Measurements from ENCODE around the gene CFAP61.
A peak's percentile ranks its signal among the peaks of the same experiment; 100 is the strongest.

Gene CFAP61

GRCh38 chr20:20174089-20174835, 121.9 kb downstream of the CFAP61 start:
- no peak for DNase-seq

DNA sequence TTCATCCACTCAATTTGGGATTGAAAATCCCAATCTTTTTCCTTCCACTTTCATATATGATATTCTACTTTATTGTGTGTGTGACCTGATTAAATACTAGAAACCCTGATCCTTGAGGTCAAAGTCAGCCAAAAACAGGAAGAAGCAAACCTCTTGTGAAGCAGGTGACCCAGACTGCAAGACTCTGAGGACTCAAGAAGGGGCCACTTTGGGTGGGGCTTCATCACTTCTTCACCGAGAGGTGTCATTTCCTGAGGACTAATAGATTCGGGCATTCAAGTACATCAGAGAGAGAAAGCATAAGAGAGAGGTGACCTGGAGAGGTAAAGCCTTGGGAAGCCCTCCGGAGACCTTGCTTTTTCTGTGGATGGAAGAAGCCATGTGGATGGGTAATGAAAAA, 129.0 kb downstream of the CFAP61 start:
- no peak for DNase-seq

GRCh38 chr20:20184149-20184548, 131.8 kb downstream of the CFAP61 start:
- no peak for DNase-seq

GRCh38 chr20:20184706-20185105, 132.4 kb downstream of the CFAP61 start:
- DNase-seq, result no peak

DNA sequence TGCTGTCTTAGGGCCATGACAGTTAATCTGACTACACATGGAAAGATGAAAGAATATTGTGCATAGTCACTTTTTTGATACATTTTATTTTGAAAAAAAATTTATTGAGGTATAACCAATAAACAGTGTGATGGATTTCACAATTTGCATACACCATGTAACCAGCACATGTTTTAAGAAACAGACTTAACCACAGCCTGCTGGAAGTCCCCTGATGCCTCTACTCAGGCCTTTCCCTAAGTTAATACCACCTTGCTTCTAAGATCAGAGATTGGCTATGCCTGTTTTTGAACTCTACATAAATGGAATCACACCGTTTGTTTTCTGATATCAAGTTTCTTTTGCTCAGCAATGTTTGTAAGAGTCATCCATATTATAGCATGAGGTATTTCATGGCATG, 136.3 kb downstream of the CFAP61 start:
- DNase-seq, result no peak

DNA sequence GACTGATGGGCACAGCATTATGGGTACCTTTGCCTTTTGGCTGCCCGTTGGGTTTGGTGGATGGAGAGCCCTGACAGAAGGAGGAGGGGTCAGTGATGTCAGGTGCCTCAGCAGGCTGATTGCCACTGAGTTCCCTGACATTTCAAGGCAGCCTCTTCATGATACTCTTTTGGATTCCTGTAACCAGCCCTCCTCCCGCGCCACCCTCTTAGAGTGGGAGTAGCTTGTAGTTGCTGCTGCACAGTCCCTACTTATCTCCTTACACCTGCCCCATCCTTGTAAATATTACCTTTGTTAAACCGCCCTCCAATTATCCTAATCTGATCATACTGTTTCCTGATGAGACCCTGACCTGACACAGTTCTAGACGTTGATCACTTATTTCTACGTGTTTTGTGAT, 140.0 kb downstream of the CFAP61 start:
- peak; percentile 33 for DNase-seq

- DNase-seq, result no peak
Observed at GRCh38 chr20:20195021-20195705, 142.8 kb downstream of the CFAP61 start.

- DNase-seq, result no peak
Observed at GRCh38 chr20:20196610-20197009, 144.3 kb downstream of the CFAP61 start.

- DNase-seq, result no peak
Observed at GRCh38 chr20:20198011-20198410, 145.7 kb downstream of the CFAP61 start.

- peak; percentile 64 for DNase-seq
Observed at GRCh38 chr20:20199361-20200160, 147.2 kb downstream of the CFAP61 start.

DNA sequence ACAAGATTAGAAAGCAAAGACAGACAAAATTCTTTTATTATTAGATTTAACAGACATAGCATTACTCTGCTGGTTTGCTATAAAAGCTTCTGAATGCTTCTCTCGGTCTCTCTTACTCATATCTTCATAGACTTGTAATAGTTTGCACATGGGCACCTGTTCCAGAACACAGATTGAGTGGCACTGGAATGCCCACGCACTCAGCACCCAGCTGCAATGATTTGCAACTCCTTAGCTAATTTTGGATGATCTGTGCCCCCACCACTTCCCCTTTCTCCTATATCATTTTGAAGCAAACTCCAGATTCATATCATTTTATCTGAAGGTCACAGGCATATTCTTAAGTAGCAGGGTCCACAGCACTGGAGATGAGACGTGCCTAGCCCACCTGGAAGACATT, 148.8 kb downstream of the CFAP61 start:
- no peak for DNase-seq

DNA sequence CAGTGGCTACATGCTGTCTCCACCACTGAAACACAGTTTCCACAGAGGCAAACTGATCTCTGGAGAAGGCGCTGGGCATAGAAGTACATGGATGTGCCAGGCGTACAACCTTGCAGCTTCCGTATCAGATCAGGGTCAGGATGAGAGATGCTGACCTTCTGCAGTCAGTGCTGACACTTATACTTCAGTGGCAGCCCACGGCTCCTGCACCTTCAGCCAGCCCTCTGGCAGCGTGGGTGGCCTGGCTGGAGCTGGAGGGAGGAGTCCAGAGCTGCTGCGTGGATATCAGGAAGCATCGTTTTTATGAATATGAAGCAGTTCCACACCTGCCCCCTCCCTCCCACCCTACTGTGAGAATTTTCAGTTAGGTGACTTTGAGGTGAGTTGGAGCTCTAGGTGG, 149.3 kb downstream of the CFAP61 start:
- DNase-seq, result no peak

GRCh38 chr20:20202768-20203167, 150.4 kb downstream of the CFAP61 start:
- DNase-seq, result no peak

DNA sequence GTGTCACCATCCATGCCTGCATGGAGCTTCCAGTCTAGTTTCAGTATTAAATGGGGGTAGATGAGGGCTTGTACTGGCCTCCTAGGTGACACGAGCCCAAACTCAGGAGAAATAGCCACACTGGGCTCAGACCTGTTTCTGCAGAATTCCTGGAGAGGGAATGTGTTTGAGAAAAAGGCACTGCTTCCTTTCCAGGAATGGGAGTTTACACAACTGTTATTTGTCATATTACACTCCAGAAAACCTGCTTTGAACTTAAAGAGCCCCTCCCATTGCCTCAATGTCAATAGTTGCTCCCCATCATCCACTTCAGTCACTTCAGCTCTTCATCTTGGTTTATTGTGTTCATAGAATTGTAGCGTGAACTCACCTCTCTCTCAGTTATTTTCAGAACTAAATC, 151.5 kb downstream of the CFAP61 start:
- DNase-seq, result peak; percentile 94

GRCh38 chr20:20204256-20204655, 151.9 kb downstream of the CFAP61 start:
- DNase-seq, result peak; percentile 95

- DNase-seq, result no peak
Observed at GRCh38 chr20:20205141-20205861, 153.0 kb downstream of the CFAP61 start.

GRCh38 chr20:20205862-20206236, 153.5 kb downstream of the CFAP61 start:
- no peak for DNase-seq

DNA sequence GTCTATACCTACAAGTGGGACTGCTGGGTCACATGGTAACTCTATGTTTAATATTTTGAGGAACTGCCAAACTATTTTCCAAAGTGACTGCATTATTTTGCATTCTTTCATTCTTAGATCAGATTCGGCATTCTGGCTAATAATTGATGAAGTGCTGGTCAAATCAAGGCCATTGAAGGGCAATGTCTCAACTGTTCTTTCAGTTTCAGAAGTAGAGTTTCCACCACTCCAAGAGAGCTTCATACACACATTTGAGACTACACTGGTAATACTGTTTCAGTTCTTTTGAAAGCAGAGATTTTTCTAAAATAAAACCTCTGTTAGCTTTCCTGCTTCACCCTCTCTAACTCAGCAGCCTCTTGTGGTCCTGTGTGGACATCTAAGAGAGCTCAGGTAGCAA, 154.5 kb downstream of the CFAP61 start:
- DNase-seq, result no peak

GRCh38 chr20:20207291-20207690, 155.0 kb downstream of the CFAP61 start:
- peak; percentile 72 for DNase-seq

DNA sequence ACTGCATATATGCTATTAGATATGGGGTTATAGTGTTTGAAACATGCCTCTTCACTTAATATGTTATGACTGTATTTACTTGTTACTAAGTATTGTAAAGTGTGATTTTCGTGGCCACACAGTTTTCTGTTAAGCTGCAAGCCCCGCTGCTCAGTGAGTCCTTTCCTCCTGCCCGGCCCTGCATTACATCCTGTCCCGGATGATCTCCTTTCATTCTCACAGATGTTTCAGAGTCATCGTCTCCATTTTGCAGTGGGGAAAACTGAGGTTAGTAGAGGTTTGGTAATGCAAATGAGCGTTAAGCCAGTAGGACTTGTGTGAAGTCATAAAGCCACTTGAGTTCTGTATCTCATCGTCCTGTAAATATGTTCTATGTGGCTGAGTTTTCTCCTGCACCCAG, 155.5 kb downstream of the CFAP61 start:
- no peak for DNase-seq

DNA sequence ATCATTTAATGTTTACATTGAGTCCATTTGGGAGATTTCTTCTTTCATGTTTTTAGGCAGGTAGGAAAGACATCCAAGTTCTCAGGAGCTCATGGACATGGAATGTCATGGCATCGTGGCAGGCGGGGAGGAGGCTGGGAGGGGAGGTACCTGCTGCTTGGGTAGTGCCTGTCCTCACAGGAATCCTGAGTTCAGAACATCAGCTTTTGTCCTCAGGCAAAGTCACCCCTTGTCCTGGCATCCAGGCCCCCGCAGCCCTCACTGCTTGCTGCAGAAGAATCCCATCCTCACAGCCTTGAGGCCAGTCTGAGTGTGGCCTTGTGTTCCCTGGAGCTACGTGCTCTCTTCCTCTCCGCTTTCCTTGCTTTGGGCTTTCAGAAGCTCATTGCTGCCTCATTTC, 157.4 kb downstream of the CFAP61 start:
- DNase-seq, result no peak

DNA sequence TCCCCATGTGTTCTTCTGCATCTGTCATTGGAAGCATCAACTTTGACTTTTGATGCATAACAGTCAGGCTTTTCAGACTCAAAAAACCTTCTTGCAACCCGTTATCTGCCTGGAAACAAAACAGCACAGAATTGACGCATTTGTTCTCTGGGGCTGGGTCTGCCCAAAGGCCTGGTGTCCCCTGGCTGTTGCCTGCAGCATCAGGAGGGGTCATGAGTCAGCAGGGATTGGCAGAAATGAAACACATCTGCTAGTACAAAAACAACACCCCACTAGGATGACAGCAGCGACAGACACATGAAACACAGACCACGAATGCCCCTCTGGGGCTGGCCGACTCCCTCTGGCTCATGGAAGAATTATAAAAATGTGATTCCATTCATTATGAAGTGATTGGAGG, 158.0 kb downstream of the CFAP61 start:
- DNase-seq, result no peak

DNA sequence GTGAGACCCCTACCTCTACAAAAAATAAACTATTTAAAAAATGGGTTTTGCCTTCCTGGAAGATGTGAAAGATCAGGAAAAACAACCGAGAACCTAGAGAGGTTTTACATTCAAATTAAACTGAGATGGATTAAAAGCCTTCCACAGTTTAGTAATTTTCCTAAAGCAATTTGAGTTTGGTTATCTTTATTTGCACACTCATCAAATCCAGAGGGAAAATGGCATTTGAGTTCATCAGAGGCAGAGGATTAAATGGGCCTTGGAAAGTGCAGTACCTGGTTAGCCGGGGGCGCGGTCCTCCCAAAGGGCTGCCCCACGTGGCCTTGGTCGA, 158.6 kb downstream of the CFAP61 start:
- DNase-seq, result no peak

Measured in NCI-H2227 treated with DMSO at 0.1 percent for 48 hours (cell line).